Psoas muscle (tissue), 8 donors: ENCODE data around the gene KNL1. TPM values are rescaled to one million over a fixed set of nuclear protein-coding genes. Genes with fewer than 3 reads are reported as not detected.

ENCODE experiments used
- ATAC-seq, 4 donors: fragments of 200-7000 bp; cut with Tn5 transposase; one replicate each; pipeline ENCODE4 v1.9.1; 2020; ENCODE audit warnings: moderate library complexity in 3 of 4, mild to moderate bottlenecking in 2 of 4
- DNase-seq, 2 donors: peaks; one replicate each; pipeline ENCODE4 v3.0.0-alpha.2; 2020
- H3K27ac ChIP-seq: fragments of 200-600 bp; one replicate; pipeline ENCODE4 v1.8.0; 2022
- H3K27me3 ChIP-seq, 3 donors: fragments of 200-600 bp in 1 of 3; one replicate each; pipeline versions ENCODE4 v1.6.1 to v1.8.0; 2013 to 2022; ENCODE audit warnings: low read length in 2 of 3, mild to moderate bottlenecking in 2 of 3, moderate library complexity in 1 of 3; ENCODE audit not compliant: insufficient read depth in 3 of 3
- H3K36me3 ChIP-seq, 2 donors: fragments of 200-600 bp in 1 of 2; one replicate each; pipeline versions ENCODE4 v1.6.1 to v1.8.0; 2013 to 2022; ENCODE audit warnings: low read depth in 1 of 2, mild to moderate bottlenecking in 1 of 2, moderate library complexity in 1 of 2; ENCODE audit not compliant: insufficient read depth in 1 of 2
- H3K4me1 ChIP-seq: fragments of 200-600 bp; one replicate; pipeline ENCODE4 v1.8.0; 2022
- H3K4me3 ChIP-seq: fragments of 200-600 bp; one replicate; pipeline ENCODE4 v1.8.0; 2022; ENCODE audit warnings: mild to moderate bottlenecking
- H3K9me3 ChIP-seq: fragments of 200-600 bp; one replicate; pipeline ENCODE4 v1.8.0; 2022
- WGBS, 3 donors: extraction: QIAGEN DNeasy Blood & Tissue Kit; methylation state at CpG; one replicate each; pipeline versions ENCODE4 v1.1.6 to v1.1.7; 2013; 5-methylcytosine and 5-hydroxymethylcytosine counted together
- intact Hi-C, 2 donors: fragments of 100-400 bp; cut with DNase I; formaldehyde crosslinking; loops; one replicate each; pipeline versions ENCODE4 v1.11.0 to v1.14.2; 2022
- polyA plus RNA-seq, 3 donors: library from polyadenylated mRNA; stranded (reverse); fragments of 200-250 nt; gene quantifications; one replicate each; pipeline ENCODE4 v1.2.3, GENCODE V29; 2013
- total RNA-seq, 4 donors: library from RNA; stranded (reverse); fragmentation: NEBNext Ultra II Directional in 2 of 4; extraction: Animal tissue kit (Norgen Biotek cat#: 25700) in 2 of 4; gene quantifications; one replicate each; pipeline versions ENCODE4 v1.2.1 to v1.2.4, GENCODE V29; 2021 to 2023
- TF ChIP-seq, protein P1 (sequence below): fragments of 200-600 bp; IDR thresholded peaks from one replicate; pipeline ENCODE4 v1.8.0; 2022; ENCODE audit warnings: antibody characterized with exemption
- donor health status: healthy with polysubstance abuse.
- donor health status: DM: no; HTN: no; CAD: no; lungs with moderate emphysema.
- donor health status: Bipolar disorder and iron deficiency.
- donor health status: healthy.
- donor health status: DM: yes; HTN: yes; CAD: no.
- donor health status: DM: no; HTN: no; CAD: no.
- donor health status: DM: no; HTN: no; CAD: no.
- donor health status: DM: yes; HTN: yes; CAD: no.

The KNL1 gene
- total and polyA plus RNA-seq, 7 donors, result 0.03 to 0.50 (median 0.18) TPM; not detected in 2

DNA sequence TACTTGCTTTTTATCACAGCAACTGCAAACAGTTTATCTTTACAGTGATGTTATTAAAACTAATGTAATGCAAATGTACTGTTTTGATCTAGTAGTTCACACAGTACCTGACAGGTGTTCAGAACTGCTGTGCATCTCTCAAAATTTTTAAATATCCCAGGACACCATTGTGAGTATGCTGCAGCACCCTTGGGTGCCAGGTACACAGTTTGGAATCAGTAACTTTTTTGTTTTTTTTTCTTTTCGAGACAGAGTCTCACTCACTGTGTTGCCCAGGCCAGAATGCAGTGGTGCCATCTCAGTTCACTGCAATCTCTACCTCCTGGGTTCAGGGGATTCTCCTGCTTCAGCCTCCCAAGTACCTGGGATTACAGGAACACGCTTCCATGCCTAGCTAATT is 3.0 kb downstream of the KNL1 start:
- intact Hi-C loops, result loop anchor here in 1 of 2 donors (10.0 kb wide), 1 partner anchor 72 kb away; no protein-coding TSS in a partner anchor
- H3K9me3 ChIP-seq, result no peaks in the 10 kb centered on the region
- no peaks in the 10 kb centered on the region for H3K36me3 ChIP-seq
- 97 to 100% (median 100%) methylated on average over 2 of the region's 2 CpGs for WGBS, 3 donors
- ATAC-seq (no peak), DNase-seq (no peak)
- no peaks in the 10 kb centered on the region for H3K4me1 ChIP-seq
- TF ChIP-seq, protein P1, sequence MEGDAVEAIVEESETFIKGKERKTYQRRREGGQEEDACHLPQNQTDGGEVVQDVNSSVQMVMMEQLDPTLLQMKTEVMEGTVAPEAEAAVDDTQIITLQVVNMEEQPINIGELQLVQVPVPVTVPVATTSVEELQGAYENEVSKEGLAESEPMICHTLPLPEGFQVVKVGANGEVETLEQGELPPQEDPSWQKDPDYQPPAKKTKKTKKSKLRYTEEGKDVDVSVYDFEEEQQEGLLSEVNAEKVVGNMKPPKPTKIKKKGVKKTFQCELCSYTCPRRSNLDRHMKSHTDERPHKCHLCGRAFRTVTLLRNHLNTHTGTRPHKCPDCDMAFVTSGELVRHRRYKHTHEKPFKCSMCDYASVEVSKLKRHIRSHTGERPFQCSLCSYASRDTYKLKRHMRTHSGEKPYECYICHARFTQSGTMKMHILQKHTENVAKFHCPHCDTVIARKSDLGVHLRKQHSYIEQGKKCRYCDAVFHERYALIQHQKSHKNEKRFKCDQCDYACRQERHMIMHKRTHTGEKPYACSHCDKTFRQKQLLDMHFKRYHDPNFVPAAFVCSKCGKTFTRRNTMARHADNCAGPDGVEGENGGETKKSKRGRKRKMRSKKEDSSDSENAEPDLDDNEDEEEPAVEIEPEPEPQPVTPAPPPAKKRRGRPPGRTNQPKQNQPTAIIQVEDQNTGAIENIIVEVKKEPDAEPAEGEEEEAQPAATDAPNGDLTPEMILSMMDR, result no peak
- H3K27me3 ChIP-seq, result peaks cover 0 to 4% (median 0%) of the 10 kb centered on the region in 3 donors
- no peak overlapping the region for H3K27ac ChIP-seq
- no peak overlapping the region for H3K4me3 ChIP-seq

DNA sequence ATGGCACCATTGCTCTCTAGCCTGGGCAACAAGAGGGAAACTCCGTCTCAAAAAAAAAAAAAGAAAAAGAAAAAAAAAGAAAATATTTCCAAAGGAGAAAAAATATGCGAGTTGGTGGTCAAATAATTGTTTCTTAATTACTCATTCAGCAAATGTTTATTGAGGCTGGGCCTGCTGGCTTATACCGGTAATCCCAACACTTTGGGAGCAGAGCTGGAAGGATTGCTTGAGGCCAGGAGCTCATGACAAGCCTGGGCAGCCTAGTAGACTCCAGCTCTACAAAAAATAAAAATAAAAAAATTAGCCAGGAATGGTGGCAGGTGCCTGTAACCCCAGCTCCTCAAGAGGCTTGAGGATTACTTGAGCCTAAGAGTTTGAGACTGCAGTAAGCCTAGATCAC is 4.1 kb downstream of the KNL1 start:
- Histone ChIP-seq H3K36me3 (no peaks in the 10 kb centered on the region), H3K27ac (no peak overlapping the region), H3K4me3 (no peak overlapping the region), H3K4me1 (no peaks in the 10 kb centered on the region), H3K9me3 (no peaks in the 10 kb centered on the region), H3K27me3 (peaks cover 0 to 4% (median 0%) of the 10 kb centered on the region in 3 donors)
- ATAC-seq (no peak), DNase-seq (no peak)
- intact Hi-C loops, result loop anchor here in 1 of 2 donors (10.0 kb wide), 1 partner anchor 73 kb away; no protein-coding TSS in a partner anchor
- 63 to 80% (median 67%) methylated on average over 3 of the region's 3 CpGs for WGBS, 3 donors
- TF ChIP-seq, protein P1, result no peak

DNA sequence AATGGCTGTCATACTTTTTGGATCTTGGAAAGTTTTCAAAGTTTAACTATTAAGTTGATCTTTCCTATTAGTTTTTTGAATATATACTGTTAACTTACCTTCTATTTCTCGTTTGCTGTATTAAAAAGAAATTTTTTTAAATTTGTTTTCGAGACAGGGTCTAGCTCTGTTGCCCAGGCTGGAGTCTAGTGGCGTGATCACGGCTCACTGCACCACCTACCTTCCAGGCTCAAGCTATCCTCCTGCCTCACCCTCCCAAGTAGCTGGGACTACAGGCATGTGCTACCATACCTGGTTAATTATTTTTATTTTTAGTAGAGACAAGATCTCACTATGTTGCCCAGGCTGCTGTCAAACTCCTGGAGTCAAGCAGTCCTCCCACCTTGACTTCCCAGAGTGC is 4.6 kb downstream of the KNL1 start:
- Histone ChIP-seq H3K4me3 (no peak overlapping the region), H3K4me1 (no peaks in the 10 kb centered on the region), H3K27ac (no peak overlapping the region), H3K9me3 (no peaks in the 10 kb centered on the region), H3K27me3 (peaks cover 0 to 4% (median 0%) of the 10 kb centered on the region in 3 donors), H3K36me3 (no peaks in the 10 kb centered on the region)
- 70 to 93% (median 77%) methylated on average over 4 of the region's 4 CpGs for WGBS, 3 donors
- TF ChIP-seq, protein P1, result no peak
- ATAC-seq (no peak), DNase-seq (no peak)
- intact Hi-C loops, result loop anchor here in 1 of 2 donors (10.0 kb wide), 1 partner anchor 74 kb away; no protein-coding TSS in a partner anchor

DNA sequence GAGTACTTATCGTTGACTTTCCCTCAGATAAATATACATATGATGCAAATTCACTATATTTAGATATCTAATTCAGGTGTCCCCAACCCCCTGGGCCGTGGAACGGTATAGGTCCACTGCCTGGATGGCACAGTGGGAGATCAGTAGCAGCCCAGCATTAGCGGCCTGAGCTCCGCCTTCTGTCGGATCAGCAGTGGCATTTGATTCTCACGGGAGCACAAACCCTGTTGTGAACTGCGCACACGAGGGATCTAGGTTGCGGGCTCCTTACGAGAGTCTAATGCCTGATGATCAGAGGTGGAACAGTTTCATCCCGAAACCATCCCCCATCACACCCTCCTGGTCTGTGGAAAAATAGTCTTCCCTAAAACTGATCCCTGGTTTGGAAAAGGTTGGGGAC is 6.9 kb downstream of the KNL1 start:
- DNase-seq (no peak), ATAC-seq (no peak)
- Histone ChIP-seq H3K36me3 (no peaks in the 10 kb centered on the region), H3K4me3 (no peak overlapping the region), H3K27me3 (peaks cover 0 to 4% (median 0%) of the 10 kb centered on the region in 3 donors), H3K4me1 (no peaks in the 10 kb centered on the region), H3K9me3 (no peaks in the 10 kb centered on the region), H3K27ac (no peak overlapping the region)
- TF ChIP-seq, protein P1, result no peak
- intact Hi-C loops, result no loop called here
- WGBS, 3 donors, result 87 to 92% (median 91%) methylated on average over 12 of the region's 12 CpGs

DNA sequence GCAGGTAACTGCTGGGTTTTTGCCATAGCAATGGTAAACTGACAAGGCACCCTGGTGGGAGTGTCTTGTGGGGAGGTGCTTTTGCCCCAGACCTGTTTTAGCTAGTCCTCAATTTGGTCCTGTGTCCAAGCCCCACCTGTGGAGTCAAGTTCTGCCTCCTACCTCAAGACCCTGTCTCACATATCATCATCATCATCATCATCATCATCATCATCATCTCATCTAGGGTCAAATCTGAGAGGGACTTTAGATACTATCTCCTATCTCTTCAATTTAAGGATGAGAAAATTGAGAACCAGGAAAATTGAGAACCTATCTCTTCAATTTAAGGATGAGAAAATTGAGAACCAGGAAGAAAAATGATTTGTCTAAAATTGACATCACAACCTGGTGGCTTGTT is 9.9 kb downstream of the KNL1 start:
- intact Hi-C loops, result no loop called here
- Histone ChIP-seq H3K27me3 (no peaks in the 10 kb centered on the region), H3K4me3 (no peak overlapping the region), H3K9me3 (no peaks in the 10 kb centered on the region), H3K4me1 (no peaks in the 10 kb centered on the region), H3K27ac (no peak overlapping the region), H3K36me3 (no peaks in the 10 kb centered on the region)
- no peak for ATAC-seq
- TF ChIP-seq, protein P1, result no peak
- no peak for DNase-seq
